Stromal cell of bone marrow (primary cell): ENCODE data around the gene ZIC2.

ENCODE experiments used
- DNase-seq: peaks from one replicate; pipeline ENCODE4 v3.0.0-alpha.2; 2012; ENCODE audit warnings: low read depth

The ZIC2 gene

DNA sequence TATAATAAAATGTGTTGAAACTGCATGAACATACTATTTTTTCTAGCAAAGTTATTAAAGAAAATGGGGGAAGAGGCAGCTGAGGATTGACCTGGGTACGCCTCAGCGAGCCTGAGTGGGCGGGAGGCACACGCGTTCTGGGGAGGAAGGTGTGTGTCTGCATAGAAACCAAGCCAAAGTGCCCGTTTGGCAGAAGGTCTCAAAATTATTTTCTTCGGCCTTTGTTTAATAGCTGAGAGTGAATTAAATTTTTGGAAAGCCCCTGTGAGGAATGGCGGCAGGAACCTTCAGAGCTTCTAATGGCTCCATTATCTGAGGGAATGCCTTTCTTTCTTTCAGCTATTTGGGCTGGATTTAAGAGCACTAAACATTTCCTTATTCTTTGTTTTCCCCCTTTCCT, 5.2 kb downstream of the ZIC2 start:
- no peak for DNase-seq

DNA sequence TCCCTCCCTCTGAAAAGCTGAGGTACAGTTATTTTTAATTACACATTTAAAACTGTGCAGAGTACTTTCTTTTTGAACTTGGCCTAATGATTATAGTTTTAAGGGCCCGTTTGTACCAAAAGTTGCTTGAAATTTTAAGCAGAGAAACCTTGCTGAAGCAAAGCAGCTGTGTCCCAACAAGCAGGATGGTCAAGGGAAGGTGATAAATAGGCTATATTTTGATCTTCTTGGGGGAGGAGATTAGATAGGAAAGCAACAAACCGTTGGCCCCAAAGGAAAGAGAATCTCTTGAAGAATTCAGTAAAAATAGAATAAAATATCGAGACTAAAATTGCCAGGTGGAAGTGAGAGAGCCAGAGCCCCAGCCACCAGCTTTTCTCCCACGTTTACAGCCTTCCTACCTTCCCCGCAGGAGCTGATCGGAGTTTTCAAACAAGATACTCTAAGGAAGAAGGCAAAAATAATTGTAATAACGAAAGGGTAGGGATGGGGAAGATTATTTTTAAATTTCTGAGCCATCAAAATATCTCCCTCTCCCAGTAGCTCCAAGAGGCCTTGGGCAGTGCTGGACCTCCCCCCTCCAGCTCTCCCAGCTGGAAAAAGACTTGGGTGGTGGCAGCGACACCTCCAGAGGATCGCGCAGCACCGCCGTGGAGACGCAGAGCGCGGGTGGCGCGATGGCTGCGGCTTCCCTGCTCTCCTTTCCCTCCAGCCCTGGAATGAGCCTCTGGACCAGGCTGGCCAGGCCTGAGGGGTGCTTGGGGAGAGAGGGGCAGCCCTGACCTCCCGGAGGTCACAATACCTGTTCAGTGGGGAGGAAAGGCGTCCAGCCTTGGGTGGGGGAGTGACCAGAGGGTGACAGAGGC, 5.8 kb downstream of the ZIC2 start:
- no peak for DNase-seq

DNA sequence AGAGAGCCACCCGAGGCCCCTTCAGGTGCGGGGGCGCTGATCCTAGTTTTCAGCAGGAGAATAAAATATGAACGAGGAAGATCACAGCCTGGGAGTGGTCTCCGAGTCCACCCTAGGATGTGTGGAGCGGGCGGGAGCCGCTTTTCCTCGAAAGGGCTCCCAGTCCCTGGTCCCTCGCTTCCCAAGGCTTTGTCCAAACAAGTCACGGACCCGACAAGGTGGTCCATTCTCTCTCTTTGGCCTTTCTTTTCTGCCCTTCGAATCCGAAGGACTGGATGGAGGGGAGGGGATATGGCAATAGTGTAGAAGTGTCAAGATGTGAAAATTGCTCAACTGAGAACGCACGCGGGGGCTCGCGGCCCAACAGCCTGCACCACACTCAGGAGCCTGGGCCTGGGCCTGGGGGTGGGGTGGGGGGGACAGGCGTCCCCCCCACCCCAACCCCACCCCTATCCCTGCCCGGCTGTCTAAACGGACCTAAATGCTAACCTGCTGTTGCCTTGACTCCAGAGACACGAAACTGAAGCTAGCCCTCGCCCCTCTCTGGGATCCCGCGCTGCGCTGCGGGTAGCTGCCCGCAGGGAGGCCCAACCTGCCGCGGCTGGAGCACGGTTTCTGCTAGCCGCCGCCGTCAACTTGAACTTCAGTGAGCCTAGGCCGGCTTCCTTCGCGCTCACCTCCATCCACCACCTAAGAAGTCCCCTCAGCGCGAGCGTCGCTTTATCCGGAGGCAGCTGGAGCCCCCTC, 7.1 kb downstream of the ZIC2 start:
- no peak for DNase-seq

DNA sequence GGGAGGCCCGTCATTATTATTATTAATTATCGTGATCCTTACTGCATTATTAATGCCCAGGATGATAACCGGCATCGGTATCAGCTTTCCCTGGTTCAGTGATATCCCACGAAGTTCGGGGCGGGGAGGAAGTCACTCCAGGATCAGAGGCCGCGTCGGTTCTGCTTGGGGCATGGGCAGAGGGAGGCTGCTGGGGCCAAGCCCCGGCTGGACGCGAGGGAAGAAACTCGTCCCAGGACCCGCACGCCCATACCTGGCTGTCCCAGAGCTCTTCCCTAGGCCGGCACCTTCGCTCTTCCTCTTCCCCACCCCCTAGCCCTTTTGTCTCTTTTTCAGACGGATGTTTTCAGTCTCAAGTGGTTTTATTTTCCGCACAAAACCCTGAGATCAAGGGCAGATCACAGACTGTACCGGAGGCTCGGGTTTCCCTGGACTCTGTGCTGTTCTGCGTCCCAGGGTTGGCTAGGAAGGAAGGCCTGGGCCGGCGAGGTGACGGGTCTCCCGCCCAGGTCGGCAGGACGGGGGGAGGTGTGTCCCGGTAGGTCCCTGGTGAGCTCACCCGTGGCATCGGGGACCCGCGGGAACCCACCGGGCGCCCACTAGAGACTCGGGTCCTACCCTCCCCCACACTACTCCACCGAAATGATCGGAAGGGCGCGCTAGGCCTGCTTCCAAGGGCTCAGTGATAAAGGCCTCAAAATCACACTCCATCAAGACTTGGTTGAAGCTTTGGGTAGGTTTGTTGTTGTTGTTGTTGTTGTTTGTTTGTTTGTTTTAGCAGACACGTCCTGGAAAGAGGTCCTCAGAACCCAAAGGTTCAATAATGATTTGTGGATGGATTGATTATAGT, 7.9 kb downstream of the ZIC2 start:
- no peak for DNase-seq

DNA sequence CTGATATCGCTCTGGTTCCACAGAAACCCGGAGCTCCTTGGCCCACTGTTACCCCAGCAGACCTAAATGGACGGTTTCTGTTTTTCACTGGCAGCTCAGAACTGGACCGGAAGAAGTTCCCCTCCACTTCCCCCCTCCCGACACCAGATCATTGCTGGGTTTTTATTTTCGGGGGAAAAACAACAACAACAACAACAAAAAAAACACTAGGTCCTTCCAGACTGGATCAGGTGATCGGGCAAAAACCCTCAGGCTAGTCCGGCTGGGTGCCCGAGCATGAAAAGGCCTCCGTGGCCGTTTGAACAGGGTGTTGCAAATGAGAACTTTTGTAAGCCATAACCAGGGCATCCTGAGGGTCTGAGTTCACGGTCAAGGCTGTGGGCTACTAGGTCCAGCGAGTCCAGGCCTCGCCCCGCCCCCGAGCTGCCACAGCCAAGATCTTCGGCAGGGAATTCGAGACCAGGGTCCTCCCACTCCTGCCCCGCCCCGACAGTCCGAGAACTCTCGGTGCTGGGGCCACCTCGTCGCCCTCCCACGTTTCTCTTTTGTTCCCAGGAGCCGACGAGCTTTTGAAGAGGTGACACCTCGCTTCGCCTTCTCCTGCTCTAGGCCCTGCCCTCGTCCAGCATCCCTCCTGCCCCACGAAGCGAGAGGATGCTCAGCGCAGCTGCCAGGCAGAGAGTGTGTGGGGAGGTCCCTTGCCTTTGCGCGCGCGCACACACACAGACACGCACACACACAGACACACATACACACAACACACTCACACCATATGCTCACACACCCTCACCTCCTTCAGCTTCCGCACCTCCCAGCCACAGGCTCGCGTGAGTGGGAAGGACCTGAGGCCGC, 8.8 kb downstream of the ZIC2 start:
- no peak for DNase-seq

DNA sequence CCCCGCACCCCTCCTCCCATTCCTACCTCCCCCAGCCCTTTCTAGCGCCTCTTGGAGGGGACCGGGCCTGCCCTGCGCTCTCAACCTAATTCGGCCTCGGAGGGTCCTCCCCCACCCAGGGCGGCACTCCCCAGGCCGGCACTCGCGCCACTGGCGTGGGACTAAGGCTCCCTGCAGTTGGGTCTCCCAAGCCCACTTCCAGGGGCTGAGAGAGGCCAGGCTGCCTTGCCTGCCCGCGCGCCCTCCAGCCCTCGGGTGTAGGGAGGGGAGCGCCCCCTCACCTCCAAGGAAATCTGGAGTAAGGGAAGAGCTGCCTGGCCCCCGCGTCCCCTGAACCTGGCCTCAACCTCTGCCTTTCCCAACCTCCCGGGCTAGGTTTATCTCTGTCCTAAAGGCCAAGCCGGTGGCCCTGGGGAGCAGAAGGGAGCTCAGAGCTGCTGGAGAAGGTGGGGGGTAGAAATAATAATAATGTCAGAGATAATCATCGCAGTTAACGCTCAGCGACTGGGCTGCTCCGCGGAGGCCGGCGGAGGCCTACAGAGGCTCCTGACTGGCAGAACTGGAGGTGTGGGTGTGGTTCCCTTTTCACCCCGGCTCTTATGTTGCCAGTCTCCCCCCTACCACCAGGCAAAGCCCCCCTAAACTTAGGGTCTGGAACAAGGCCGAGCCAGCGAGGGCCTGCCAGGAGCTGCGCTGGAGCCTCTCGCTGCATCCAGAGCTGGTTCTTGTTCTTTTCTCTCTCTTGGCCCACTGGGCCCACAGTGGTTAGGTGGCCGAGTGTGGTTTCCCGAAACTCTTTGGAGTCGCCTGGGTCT, 9.6 kb downstream of the ZIC2 start:
- DNase-seq: no peak

DNA sequence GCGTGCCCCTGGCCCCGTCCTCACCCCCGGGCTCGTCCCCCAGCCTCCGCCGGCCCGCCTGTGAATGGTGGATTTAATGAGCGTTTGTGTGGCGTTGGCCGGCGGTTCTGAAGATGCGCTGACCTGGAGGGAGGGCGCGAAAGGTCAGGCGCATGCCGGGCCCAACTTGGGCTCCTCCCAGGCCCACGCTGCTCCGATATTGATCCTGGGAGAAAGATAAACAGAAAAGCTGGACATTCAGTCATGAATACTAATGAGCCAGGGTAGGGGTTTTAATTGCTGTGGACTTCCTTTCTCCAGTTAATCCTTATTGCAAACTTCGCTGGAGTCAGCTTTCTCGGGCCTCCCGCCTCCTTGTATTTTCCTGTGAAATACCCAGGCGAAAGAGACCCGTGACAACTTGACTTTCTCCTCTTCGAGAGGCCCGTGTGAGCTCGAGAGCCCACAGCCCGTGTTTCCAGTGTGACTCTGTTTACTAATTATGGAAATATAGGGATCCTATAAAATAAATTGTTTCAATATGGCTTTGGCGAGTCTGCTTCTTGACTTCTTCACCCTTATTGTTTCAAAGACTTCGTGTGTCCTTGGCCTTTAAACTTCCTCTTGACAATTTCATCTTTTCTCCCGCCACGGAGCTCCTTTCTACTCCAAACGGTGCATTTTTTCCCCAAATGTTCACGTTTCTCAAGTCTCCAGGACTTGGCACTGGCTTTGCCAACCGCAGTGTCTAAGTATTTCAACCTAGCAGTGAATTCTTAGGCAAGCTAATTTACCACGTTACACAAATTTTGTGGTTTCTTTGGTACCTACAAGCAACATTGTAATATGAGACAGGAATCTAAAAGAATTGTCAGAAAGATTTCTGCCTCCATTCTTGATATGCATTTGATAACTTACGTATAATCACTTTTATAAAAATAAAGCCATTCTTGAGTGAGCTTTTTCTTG, 10.5 kb downstream of the ZIC2 start:
- no peak for DNase-seq

DNA sequence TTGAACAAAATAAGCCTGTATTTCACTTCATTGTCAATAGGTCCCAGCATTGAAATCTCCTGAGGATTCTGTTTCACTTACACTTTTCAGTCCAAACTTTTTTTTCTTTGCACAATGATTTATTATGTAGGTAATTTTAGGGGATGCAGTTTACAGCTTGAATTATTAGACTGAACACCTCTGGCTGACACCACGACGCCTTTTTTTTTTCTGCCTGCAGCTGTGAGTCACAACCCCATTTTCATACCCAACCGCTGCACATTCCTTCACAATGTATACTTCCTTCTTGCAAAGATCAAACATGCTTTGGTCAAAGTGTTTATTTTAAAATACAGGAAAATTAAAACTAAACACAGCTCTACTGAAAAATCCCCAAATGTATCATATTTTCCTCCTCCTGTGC, 11.4 kb downstream of the ZIC2 start:
- no peak for DNase-seq

DNA sequence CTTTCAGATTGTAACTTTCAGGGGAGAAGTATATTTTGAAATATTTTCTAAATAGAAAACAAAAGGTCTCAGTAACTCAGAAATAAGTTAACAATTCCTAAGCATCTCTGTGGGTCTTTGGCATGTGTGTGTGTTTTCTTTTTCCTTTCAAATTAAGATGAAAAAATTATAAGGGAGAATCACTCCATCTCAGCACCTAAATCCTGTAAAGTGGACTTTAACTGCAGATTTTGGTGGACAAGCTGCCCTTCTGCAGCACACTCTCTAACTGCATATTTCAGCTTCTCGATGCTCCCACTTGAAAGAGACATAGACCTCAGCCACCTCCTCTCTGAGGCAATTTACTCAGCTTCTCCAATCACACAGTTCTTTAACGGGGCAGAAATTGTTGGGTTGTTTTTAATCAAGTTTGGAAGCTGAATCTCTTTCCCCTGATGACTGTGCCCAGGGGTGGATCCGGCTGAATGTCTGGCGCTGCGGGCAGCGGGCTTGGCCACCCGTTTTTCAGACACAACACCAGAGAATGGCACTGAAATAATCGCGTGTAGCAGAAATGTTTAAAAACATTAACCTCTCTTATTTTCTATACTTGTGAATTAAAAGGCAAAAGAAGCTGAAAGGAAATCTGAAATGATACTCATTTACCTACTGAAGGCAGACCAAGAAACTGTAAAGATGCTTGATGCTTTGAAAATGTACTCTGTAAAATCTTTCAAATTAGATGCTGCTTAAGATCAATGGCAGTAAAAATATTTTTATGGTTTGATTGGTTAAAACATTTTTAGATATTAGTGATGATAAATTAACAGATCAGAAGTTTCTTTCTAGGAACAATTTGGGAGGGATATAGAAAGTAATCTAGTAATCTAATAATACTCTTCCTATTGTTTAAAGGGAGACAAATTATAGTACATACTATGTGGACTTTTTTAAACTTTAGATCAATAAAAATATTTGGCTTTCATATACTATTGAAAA, 12.4 kb downstream of the ZIC2 start:
- DNase-seq: no peak

DNA sequence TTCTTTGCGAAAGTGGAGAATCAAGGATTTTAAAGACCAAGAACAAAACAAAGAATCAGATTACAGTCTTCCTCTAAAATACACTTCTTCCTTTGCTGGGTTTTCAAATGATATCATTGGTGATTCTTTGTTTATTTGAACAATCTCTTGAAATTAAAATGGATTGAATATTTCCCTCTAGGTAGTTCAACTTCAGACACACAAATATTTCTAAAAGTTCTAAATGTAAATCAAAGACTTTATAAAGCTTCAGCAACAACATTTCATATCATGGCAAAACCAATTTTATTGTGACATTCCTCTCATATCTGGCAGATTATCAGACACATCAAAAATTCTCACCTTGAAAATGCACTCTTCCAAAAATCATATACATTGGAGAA, 13.0 kb downstream of the ZIC2 start:
- no peak for DNase-seq

DNA sequence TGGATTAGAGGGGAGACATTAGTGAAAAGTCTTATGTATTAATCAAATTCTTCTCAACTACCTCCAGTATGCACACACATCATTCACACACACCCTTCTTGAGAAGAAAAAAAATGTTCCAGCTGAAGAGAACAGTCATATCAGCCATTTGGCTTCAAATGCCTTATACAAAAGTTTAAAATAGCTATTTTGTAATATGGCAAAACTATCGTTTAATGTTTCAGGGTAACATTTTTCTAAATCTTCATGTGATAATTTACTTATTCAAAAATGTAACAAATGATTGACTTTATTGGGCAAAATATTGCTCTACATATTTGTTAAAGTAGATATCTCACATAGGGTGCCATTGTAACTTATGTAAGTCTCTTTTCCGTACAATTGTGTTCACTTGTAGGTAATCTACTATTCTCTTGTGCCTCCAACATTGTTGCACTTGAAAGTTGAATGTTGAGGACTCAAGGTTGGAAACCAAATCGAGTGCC, 13.6 kb downstream of the ZIC2 start:
- no peak for DNase-seq

DNA sequence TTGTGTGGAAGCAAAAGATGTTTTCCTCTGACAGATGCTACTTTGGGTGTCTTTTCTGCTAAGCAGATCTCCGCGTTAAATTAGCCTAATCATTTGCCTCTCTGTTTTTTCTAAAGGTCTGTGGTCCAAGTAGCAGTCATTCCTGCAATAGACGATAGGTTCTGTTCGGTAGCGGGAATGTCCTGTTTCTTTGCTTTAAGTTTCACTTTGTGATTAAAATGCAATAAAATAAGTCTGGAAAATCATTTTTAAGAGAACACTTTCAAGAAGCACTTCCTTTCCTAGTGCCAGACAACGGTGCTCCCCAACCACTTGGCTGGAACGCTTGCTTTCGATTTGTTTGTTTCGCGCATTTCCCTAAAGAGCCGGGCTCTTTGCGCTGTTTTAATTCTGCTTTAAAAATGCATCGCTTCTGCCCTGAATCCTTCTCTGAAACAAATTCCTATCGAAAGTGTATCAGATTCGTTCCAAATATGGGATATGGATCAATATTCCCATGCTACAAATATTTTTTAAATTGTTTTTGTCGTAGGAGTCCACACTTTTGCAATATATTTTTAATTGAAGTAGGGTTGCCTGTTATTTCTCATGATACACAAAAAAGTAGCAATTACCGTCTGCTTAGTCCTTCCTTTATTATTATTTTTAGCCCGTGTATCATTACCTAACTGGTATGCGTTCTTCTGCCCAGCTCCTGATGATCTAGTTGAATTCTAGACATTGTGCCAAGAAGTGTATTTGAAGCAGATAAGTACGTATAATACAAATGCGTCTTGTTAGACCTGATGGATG, 14.2 kb downstream of the ZIC2 start:
- DNase-seq: no peak

DNA sequence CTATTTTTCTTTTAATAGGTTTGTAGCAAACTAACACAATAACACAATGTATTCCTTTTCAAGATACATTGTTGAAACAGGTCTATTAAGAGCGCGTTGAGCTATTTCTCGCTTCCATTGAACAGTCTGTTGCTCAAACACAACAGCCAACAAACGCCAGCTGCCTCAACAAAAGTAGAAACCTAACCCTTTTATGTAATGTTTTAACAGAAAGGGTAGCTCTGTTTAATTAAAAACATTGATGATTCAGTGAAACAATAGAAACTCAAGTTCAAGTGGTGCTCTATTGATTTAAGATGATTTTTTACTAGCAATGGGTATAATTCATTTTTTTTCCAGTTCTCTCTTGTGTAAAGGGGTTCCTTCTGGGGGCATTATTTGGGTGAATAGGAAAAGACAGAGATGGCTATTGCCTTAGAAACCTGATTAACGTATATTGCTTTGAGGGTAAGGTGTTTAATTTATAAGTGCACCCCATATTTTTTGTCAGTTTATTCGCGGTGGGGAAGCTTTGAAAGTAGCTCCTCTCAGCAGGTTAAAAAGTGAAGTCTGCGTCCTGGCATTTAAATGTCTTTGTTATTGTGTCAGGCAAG, 14.9 kb downstream of the ZIC2 start:
- DNase-seq: no peak

DNA sequence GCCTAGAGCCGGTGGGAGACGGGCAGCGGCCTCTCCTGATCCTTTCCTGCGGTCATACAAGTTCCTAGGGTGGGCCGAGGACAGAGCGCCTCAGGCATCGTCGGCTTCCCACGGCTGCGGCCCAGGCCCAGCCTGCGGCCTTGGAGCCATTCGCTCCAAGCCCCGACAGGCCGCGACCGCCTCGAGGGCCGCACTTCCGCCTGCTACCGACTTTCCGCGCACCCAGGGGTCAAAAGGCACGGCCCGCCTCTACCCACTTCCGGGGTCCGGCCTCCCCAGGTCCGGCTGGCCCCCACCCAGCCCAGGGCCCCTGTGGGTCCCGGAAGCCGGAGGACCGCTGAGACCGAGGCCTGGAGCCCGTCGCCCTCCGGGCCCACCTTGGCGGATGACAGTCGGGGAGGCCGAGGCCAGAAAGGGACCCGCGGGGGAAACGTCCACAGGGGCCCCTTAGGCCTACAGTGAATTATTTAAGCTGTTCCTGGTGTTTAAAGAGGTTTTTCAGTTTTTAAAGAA, 16.2 kb downstream of the ZIC2 start:
- DNase-seq: no peak

DNA sequence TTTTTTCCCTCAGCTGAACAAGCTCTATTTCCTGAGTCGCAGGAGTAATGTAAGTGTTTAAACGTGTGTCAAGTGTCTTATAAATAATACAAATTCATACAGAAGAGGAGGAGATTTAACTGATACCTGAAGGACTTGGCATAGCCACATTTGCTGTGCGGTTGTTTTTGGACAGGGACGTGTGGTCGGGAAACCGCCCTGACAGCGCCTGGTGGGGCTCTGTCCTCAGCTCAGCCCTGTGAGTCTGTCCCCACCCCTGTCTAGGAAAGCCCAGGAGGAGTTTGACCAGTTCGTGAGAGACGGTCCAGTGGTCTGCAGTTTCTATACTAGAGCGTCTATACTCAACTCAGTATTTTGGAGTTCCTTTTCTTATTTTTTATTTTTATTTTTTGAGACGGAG, 16.7 kb downstream of the ZIC2 start:
- no peak for DNase-seq

DNA sequence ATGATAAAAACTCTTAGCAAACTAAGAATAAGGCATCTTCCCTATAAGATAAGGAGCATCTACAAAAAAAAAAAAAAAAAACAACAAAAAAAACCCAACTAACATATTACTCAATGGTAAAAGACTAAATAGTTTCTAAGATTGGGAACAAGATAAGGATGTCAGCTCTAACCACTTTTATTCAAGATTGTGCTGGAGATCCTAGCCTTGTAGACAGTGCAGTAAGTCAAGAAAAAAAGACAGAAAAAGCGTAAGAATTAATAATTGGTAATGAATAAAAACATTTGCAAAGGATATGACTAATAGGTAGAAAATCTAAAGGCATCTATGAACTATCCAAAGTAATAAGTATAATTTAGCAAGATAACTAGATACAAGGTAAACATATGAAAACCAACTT, 33.0 kb downstream of the ZIC2 start:
- DNase-seq: no peak
